Activated B cell treated with CpG ODN at 0.5 μM for 24 hours (primary cell): ENCODE results near the gene LRRIQ1. TPM values are rescaled to one million over a fixed set of nuclear protein-coding genes. Genes with fewer than 3 reads are reported as not detected.

ENCODE experiments used
- ATAC-seq: fragments of 200-7000 bp; cut with Tn5 transposase; one replicate; pipeline ENCODE4 v1.10.0; 2021; ENCODE audit warnings: low read depth, mild to moderate bottlenecking, moderate library complexity
- CTCF ChIA-PET: fragments of 350-600 bp; sonication (Branson Sonifier 250); formaldehyde crosslinking; loops from one replicate; lab custom pipeline; 2021; ENCODE audit warnings: antibody characterized with exemption; lab: Charles Lee
- POLR2A ChIA-PET: fragments of 350-600 bp; sonication (Branson Sonifier 250); formaldehyde crosslinking; loops from one replicate; lab custom pipeline; 2021; ENCODE audit warnings: antibody characterized with exemption; lab: Charles Lee
- DNase-seq: peaks from one replicate; pipeline ENCODE4 v3.0.0; 2022
- H3K27ac Mint-ChIP-seq: one replicate; pipeline ENCODE4 v1.8.0; 2020; ENCODE audit warnings: mixed read lengths
- H3K27me3 Mint-ChIP-seq: one replicate; pipeline ENCODE4 v1.8.0; 2021; ENCODE audit warnings: mixed read lengths
- H3K36me3 Mint-ChIP-seq: one replicate; pipeline ENCODE4 v1.8.0; 2021; ENCODE audit warnings: low read depth, mixed read lengths
- H3K4me1 Mint-ChIP-seq: one replicate; pipeline ENCODE4 v1.8.0; 2021; ENCODE audit warnings: mixed read lengths
- H3K4me3 Mint-ChIP-seq: one replicate; pipeline ENCODE4 v1.8.0; 2020; ENCODE audit warnings: mild to moderate bottlenecking, mixed read lengths
- H3K9me3 Mint-ChIP-seq: one replicate; pipeline ENCODE4 v1.8.0; 2020; ENCODE audit warnings: mixed read lengths
- intact Hi-C: fragments of 100-400 bp; cut with micrococcal nuclease; formaldehyde crosslinking; loops from one replicate; pipeline ENCODE4 v1.15.1; 2024
- total RNA-seq: library from RNA; stranded (reverse); gene quantifications from 2 replicates; pipeline ENCODE4 v1.2.3, GENCODE V29; 2022
- TF ChIP-seq, protein P1 (sequence below): fragments of 200-600 bp; IDR thresholded peaks from one replicate; pipeline ENCODE4 v1.8.0; 2022; ENCODE audit warnings: antibody characterized with exemption, mild to moderate bottlenecking

Gene LRRIQ1
- total RNA-seq, 1 donor from 2014 or later = not detected

DNA sequence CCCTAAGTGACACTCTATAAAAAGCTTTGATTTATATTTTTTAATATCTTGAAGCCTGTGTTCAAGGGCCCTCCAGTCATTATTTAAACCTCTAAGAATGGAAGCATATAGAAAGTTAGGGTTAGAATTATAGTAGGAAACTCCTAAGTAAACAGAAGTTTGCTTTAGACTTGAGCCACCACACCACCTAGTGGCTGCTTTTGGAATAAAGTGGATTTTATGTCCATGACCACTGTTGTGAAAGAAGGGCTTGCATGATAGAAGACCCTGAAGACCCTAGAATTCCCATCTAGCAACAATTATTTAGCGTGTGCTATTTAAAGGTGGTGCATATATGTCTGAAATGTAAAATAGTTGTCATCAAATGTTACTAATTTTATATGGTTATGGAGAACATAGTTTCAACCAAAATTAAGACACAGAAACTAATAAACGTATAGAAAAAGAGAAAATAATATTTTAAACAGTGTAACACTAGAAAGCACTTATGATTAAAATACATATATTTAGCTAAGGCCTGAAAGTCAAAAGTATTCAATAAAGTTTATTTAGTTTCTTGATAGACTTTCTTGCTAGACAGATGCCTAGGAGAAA is 21.3 kb downstream of the LRRIQ1 start:
- peaks cover 23% of the 10 kb centered on the region for H3K4me1 Mint-ChIP-seq
- H3K27me3 Mint-ChIP-seq = no peaks in the 10 kb centered on the region
- peak; percentile 40 for ATAC-seq
- intact Hi-C loops = loop anchor here (1.0 kb wide), 1 partner anchor 183 kb away; no protein-coding TSS in a partner anchor
- ChIA-PET POLR2A (no interaction called here), CTCF (interaction anchor here (0.9 to 1.9 kb wide), 4 partner anchors 10 to 183 kb away, joined by 3 to 10 read pairs (median 4); no protein-coding TSS in a partner anchor)
- H3K9me3 Mint-ChIP-seq = no peaks in the 10 kb centered on the region
- H3K36me3 Mint-ChIP-seq = no peaks in the 10 kb centered on the region
- no peak overlapping the region for H3K27ac Mint-ChIP-seq
- TF ChIP-seq, protein P1, sequence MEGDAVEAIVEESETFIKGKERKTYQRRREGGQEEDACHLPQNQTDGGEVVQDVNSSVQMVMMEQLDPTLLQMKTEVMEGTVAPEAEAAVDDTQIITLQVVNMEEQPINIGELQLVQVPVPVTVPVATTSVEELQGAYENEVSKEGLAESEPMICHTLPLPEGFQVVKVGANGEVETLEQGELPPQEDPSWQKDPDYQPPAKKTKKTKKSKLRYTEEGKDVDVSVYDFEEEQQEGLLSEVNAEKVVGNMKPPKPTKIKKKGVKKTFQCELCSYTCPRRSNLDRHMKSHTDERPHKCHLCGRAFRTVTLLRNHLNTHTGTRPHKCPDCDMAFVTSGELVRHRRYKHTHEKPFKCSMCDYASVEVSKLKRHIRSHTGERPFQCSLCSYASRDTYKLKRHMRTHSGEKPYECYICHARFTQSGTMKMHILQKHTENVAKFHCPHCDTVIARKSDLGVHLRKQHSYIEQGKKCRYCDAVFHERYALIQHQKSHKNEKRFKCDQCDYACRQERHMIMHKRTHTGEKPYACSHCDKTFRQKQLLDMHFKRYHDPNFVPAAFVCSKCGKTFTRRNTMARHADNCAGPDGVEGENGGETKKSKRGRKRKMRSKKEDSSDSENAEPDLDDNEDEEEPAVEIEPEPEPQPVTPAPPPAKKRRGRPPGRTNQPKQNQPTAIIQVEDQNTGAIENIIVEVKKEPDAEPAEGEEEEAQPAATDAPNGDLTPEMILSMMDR = peak; percentile 86
- no peak for DNase-seq
- H3K4me3 Mint-ChIP-seq = no peak overlapping the region

DNA sequence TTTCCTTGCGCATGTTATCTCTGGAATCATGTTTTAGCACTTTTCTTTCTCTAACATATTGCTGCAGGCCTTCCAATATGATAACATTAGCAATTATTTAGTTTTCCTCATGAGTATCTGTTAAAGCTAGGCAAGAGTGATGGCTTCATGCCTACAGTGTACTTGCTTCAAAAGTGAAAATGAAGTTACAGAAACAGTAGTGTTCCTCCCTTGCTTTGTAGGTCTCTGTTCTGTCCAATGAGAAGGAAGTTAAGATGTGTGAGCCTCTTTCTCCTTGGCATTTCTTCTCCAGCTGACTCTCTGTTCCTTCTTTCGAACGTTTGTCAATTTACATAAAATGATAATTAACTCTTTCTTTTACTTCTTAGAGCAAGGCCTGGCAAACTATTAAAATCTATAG is 22.2 kb downstream of the LRRIQ1 start:
- H3K9me3 Mint-ChIP-seq = peaks cover 3% of the 10 kb centered on the region
- no peak overlapping the region for H3K27ac Mint-ChIP-seq
- POLR2A ChIA-PET = no interaction called here

DNA sequence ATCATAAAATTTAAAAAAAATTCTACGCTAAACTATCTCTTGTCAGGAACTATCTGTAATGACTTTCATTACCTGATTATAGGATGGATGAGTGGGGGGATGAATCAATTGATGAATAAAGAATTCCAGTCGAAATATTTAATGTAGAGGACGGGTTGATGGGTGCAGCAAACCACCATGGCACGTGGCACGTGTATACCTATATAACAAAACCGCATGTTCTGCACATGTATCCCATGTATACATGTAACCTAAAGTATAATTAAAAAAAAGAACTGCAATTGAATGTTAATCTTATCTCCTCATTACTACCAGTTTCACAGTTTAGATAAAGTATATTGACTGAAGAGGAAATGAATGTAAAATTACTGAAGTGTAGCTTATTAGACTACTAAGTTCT is 23.4 kb downstream of the LRRIQ1 start:
- CTCF ChIA-PET = interaction anchor here (1.9 kb wide), 1 partner anchor 185 kb away, joined by 10 read pairs; no protein-coding TSS in a partner anchor
- no peak overlapping the region for H3K27ac Mint-ChIP-seq

More for the DNA sequence above, 22.2 kb downstream of the LRRIQ1 start:
- no peaks in the 10 kb centered on the region for H3K36me3 Mint-ChIP-seq
- H3K4me3 Mint-ChIP-seq = no peak overlapping the region
- TF ChIP-seq, protein P1 = no peak
- DNase-seq (no peak), ATAC-seq (no peak)
- H3K27me3 Mint-ChIP-seq = no peaks in the 10 kb centered on the region
- CTCF ChIA-PET = interaction anchor here (1.0 to 1.9 kb wide), 3 partner anchors 180 to 187 kb away, joined by 3 to 10 read pairs (median 4); no protein-coding TSS in a partner anchor
- peaks cover 23% of the 10 kb centered on the region for H3K4me1 Mint-ChIP-seq
- intact Hi-C loops = no loop called here

DNA sequence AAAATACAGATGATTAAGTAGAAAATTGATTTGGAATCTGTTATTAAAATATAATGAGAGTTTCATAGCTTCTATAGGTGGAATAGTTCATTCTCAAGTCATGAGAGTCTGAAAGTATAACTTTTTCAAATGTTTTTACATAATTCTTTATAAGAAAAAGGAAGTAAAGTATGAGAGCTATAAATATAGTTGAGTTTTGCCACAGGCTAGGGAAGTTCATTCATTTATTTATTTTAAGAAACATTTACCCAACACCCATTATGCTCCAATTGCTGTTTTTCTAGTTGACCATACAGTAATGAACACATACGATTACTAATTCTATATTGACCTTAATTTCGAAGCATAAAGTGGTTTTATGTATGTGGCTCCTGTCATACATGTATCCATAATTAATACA is 24.8 kb downstream of the LRRIQ1 start:
- ChIA-PET POLR2A (no interaction called here), CTCF (no interaction called here)
- ATAC-seq = no peak

More for the DNA sequence above, 23.4 kb downstream of the LRRIQ1 start:
- H3K36me3 Mint-ChIP-seq = no peaks in the 10 kb centered on the region
- no peak overlapping the region for H3K4me3 Mint-ChIP-seq
- H3K27me3 Mint-ChIP-seq = no peaks in the 10 kb centered on the region
- intact Hi-C loops = no loop called here
- DNase-seq (no peak), ATAC-seq (no peak)
- POLR2A ChIA-PET = no interaction called here
- H3K4me1 Mint-ChIP-seq = peaks cover 23% of the 10 kb centered on the region
- H3K9me3 Mint-ChIP-seq = peaks cover 3% of the 10 kb centered on the region
- TF ChIP-seq, protein P1 = no peak

DNA sequence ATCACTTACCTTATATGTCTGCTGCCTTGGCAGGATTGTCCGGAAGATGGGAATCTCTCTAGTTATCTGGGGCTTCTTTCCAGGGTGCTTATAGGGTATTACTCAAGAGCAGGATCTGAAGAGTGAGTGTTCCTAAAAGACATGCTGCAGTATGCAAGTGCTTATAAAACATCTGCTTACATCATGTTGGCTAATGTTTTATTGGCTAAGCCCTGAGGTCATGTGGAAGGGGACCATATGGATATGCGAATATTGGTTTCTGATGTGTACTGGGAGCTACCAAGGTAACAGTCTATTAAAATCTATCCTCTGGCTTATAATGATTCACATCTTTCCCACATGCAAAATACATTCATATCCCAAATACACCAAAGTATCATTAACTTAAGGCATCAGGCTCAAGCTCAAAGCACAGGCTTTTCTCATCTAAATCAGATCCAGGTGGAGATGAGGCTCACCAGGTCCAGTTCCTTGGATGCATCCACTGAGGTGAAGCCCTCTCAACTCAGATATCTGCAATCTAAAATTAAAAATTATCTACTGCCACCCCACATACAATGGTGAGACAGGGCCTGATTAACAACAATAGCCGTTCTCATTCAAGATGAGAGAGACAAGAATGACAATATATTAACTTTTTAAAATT is 29.8 kb downstream of the LRRIQ1 start:
- Mint-ChIP-seq H3K36me3 (no peaks in the 10 kb centered on the region), H3K27ac (no peak overlapping the region), H3K27me3 (no peaks in the 10 kb centered on the region), H3K4me3 (no peak overlapping the region), H3K4me1 (no peaks in the 10 kb centered on the region), H3K9me3 (peaks cover 3% of the 10 kb centered on the region)
- intact Hi-C loops = no loop called here
- ATAC-seq = no peak
- POLR2A ChIA-PET = no interaction called here
- no peak for DNase-seq
- TF ChIP-seq, protein P1 = no peak
- CTCF ChIA-PET = no interaction called here

More for the DNA sequence above, 24.8 kb downstream of the LRRIQ1 start:
- DNase-seq = no peak
- Mint-ChIP-seq H3K4me1 (peaks cover 23% of the 10 kb centered on the region), H3K9me3 (peaks cover 3% of the 10 kb centered on the region), H3K27me3 (no peaks in the 10 kb centered on the region), H3K36me3 (no peaks in the 10 kb centered on the region), H3K27ac (no peak overlapping the region), H3K4me3 (no peak overlapping the region)
- TF ChIP-seq, protein P1 = no peak
- intact Hi-C loops = no loop called here
